ENCODE data around the gene DOK7. TPM values are rescaled to one million over a fixed set of nuclear protein-coding genes. Genes with fewer than 3 reads are reported as not detected.

DOK7 gene
- total RNA-seq, 1 experiment from 2014 or later = not detected

DNA sequence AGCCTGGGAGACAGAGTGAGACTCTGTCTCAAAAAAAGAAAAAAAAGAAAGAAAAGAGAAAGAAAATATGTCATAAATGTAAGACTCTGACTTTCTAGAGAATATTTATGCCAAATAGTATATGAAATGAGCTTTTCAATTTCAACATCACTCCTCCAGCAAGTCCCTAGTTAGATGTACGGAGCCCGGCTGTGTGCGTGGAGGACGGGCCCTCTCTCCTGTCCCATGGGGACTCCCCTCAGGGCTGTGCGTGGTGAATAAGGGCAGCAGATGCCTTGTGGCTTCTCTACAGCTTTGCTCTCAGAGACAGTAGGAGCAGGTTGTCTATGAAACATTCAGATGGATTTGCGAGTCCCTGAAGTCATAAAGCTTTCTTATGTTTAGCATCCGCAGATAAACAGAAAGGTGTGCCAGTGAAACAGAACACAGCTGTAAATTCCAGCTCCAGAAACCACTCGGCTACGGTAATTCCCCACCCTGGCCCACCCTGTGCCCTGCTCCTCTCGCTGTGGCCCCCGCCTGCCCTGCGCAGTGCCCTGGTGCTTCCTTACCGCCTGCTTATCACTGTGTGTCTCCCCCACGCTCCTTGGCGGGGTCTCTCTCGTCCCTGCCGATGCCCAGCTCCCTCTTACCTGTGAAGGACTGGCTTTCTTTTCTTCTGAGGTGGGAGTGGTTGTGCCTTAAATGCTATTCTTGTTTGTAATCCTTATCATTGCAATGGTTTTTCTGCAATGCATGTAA, 35.2 kb upstream of the DOK7 start:
- POLR2A ChIA-PET (ENCODE audit: low non-redundant PET) = no interaction called here
- Histone ChIP-seq H3K27ac (ENCODE audit: low read depth, low read length, poor library complexity, severe bottlenecking) (no peak overlapping the region), H3K9me3 (ENCODE audit: low read depth, low read length, poor library complexity, severe bottlenecking) (no peaks in the 10 kb centered on the region), H3K27me3 (replicated peaks; ENCODE audit: insufficient read depth, low read depth, low read length, poor library complexity) (no peaks in the 10 kb centered on the region), H3K4me3 (ENCODE audit: low read depth, low read length, poor library complexity, severe bottlenecking) (no peak overlapping the region), H3K4me1 (ENCODE audit: insufficient read depth, low read length, poor library complexity, severe bottlenecking) (no peaks in the 10 kb centered on the region), H3K36me3 (ENCODE audit: insufficient read depth, low read length, poor library complexity, severe bottlenecking) (peaks cover 2% of the 10 kb centered on the region)
- CTCF ChIA-PET = no interaction called here
- intact Hi-C loops (cut with micrococcal nuclease; ENCODE audit: unreplicated experiment) = no loop called here
- no TSS peak for BruUV-seq (replicated peaks)
- no peak for DNase-seq (ENCODE audit: low spot score)
- no peak for TF ChIP-seq EZH2 (IDR thresholded peaks at IDR 0.05; ENCODE audit: borderline replicate concordance, low read depth, low read length, poor library complexity, severe bottlenecking)
- TF ChIP-seq, protein P1, sequence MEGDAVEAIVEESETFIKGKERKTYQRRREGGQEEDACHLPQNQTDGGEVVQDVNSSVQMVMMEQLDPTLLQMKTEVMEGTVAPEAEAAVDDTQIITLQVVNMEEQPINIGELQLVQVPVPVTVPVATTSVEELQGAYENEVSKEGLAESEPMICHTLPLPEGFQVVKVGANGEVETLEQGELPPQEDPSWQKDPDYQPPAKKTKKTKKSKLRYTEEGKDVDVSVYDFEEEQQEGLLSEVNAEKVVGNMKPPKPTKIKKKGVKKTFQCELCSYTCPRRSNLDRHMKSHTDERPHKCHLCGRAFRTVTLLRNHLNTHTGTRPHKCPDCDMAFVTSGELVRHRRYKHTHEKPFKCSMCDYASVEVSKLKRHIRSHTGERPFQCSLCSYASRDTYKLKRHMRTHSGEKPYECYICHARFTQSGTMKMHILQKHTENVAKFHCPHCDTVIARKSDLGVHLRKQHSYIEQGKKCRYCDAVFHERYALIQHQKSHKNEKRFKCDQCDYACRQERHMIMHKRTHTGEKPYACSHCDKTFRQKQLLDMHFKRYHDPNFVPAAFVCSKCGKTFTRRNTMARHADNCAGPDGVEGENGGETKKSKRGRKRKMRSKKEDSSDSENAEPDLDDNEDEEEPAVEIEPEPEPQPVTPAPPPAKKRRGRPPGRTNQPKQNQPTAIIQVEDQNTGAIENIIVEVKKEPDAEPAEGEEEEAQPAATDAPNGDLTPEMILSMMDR (conservative IDR thresholded peaks at IDR 0.05; ENCODE audit: low read depth, low read length) = no peak

DNA sequence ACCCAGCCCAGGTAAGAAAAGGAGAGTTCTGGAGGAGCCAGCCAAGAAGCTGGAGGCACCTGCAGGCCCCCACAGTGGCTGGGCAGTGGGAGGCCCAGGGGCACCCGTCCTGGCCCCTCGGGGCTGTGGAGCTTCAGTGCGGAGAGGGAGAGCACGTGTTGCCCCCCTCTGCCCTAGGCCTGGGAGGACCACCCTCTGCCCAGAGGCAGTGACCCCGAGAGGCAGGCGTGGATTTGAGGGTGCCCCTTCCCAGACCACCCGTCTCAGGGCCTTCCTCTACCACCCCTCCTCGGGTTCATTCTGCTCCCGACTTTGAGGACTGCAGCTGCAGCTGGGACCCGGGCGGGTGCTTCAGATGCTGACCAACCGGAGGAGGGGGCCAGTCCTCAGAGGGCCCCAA, 33.5 kb upstream of the DOK7 start:
- BruUV-seq (replicated peaks) = no TSS peak
- DNase-seq (ENCODE audit: low spot score) = no peak
- H3K4me3 ChIP-seq (ENCODE audit: low read depth, low read length, poor library complexity, severe bottlenecking) = no peak overlapping the region
- no peaks in the 10 kb centered on the region for H3K9me3 ChIP-seq (ENCODE audit: low read depth, low read length, poor library complexity, severe bottlenecking)
- peaks cover 2% of the 10 kb centered on the region for H3K36me3 ChIP-seq (ENCODE audit: insufficient read depth, low read length, poor library complexity, severe bottlenecking)
- TF ChIP-seq EZH2 (IDR thresholded peaks at IDR 0.05; ENCODE audit: borderline replicate concordance, low read depth, low read length, poor library complexity, severe bottlenecking) = no peak
- TF ChIP-seq, protein P1 (conservative IDR thresholded peaks at IDR 0.05; ENCODE audit: low read depth, low read length) = no peak
- no peaks in the 10 kb centered on the region for H3K4me1 ChIP-seq (ENCODE audit: insufficient read depth, low read length, poor library complexity, severe bottlenecking)
- POLR2A ChIA-PET (ENCODE audit: low non-redundant PET) = no interaction called here
- H3K27ac ChIP-seq (ENCODE audit: low read depth, low read length, poor library complexity, severe bottlenecking) = no peak overlapping the region
- intact Hi-C loops (cut with micrococcal nuclease; ENCODE audit: unreplicated experiment) = no loop called here
- H3K27me3 ChIP-seq (replicated peaks; ENCODE audit: insufficient read depth, low read depth, low read length, poor library complexity) = no peaks in the 10 kb centered on the region
- CTCF ChIA-PET = no interaction called here

DNA sequence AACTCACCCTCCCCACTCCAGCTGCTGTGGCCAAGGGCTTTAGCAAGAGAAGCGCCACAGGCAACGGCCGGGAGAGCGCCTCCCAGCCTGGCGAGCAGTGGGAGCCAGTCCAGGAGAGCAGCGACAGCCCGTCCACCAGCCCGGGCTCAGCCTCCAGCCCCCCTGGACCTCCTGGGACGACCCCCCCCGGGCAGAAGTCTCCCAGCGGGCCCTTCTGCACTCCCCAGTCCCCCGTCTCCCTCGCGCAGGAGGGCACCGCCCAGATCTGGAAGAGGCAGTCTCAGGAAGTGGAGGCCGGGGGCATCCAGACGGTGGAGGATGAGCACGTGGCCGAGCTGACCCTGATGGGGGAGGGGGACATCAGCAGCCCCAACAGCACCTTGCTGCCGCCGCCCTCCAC, 32.6 kb upstream of the DOK7 start:
- ChIA-PET POLR2A (ENCODE audit: low non-redundant PET) (no interaction called here), CTCF (no interaction called here)
- H3K9me3 ChIP-seq (ENCODE audit: low read depth, low read length, poor library complexity, severe bottlenecking) = no peaks in the 10 kb centered on the region
- DNase-seq (ENCODE audit: low spot score) = no peak
- no peak for TF ChIP-seq EZH2 (IDR thresholded peaks at IDR 0.05; ENCODE audit: borderline replicate concordance, low read depth, low read length, poor library complexity, severe bottlenecking)
- peaks cover 2% of the 10 kb centered on the region for H3K36me3 ChIP-seq (ENCODE audit: insufficient read depth, low read length, poor library complexity, severe bottlenecking)
- H3K27ac ChIP-seq (ENCODE audit: low read depth, low read length, poor library complexity, severe bottlenecking) = no peak overlapping the region
- no peaks in the 10 kb centered on the region for H3K27me3 ChIP-seq (replicated peaks; ENCODE audit: insufficient read depth, low read depth, low read length, poor library complexity)
- intact Hi-C loops (cut with micrococcal nuclease; ENCODE audit: unreplicated experiment) = no loop called here
- no peak overlapping the region for H3K4me3 ChIP-seq (ENCODE audit: low read depth, low read length, poor library complexity, severe bottlenecking)
- no peaks in the 10 kb centered on the region for H3K4me1 ChIP-seq (ENCODE audit: insufficient read depth, low read length, poor library complexity, severe bottlenecking)
- BruUV-seq (replicated peaks) = no TSS peak

DNA sequence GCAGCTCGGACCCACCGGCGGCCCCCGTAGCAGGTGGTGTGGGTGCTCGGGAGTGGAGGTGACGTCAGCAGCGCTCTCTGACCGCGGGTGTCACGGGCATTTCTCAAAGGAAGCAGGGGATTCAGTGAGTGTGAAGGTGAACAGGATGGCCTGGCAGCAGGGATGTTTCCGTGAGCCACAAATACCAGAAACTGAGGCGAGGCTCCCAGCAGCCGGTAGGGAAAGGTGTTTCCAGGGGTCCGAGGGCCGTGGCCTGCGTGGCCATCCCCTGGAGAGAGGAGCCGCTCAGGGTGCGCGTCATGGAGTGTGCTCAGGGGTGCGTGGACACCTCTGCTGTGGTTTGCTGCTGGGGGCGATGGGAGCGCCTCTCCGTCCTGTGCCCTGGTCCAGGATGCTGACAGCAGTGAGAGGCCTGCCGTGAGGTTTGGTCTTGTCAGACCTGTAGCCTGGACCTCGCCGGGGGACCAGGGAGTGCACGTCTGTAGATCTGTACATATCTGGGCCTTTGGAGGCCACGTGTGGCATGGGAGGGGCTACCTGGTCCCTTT, 31.6 kb upstream of the DOK7 start:
- Histone ChIP-seq H3K4me3 (ENCODE audit: low read depth, low read length, poor library complexity, severe bottlenecking) (no peak overlapping the region), H3K27me3 (replicated peaks; ENCODE audit: insufficient read depth, low read depth, low read length, poor library complexity) (no peaks in the 10 kb centered on the region), H3K4me1 (ENCODE audit: insufficient read depth, low read length, poor library complexity, severe bottlenecking) (no peaks in the 10 kb centered on the region), H3K9me3 (ENCODE audit: low read depth, low read length, poor library complexity, severe bottlenecking) (no peaks in the 10 kb centered on the region), H3K27ac (ENCODE audit: low read depth, low read length, poor library complexity, severe bottlenecking) (no peak overlapping the region), H3K36me3 (ENCODE audit: insufficient read depth, low read length, poor library complexity, severe bottlenecking) (peaks cover under 1% of the 10 kb centered on the region)
- DNase-seq (ENCODE audit: low spot score) = no peak
- TF ChIP-seq EZH2 (IDR thresholded peaks at IDR 0.05; ENCODE audit: borderline replicate concordance, low read depth, low read length, poor library complexity, severe bottlenecking) = no peak
- TF ChIP-seq, protein P1 (conservative IDR thresholded peaks at IDR 0.05; ENCODE audit: low read depth, low read length) = no peak
- ChIA-PET CTCF (no interaction called here), POLR2A (ENCODE audit: low non-redundant PET) (no interaction called here)
- TSS peak; percentile 57 for BruUV-seq (replicated peaks)
- intact Hi-C loops (cut with micrococcal nuclease; ENCODE audit: unreplicated experiment) = no loop called here

Measured in A673 (cell line).